OCI-LY3 (cell line): ENCODE data around the gene FBXO33.

Experiments
- H2AFZ ChIP-seq: fragments of 200-600, 300-600 bp; shearing (Covaris generic); 2 replicates; pipeline ENCODE4 v1.6.0; 2014; ENCODE audit warnings: antibody characterized with exemption, low read depth, low read length
- H3K27ac ChIP-seq: fragments of 200-600, 300-600 bp; sonication (generic); 2 replicates; pipeline ENCODE4 v1.5.1; 2014; ENCODE audit warnings: mild to moderate bottlenecking, low read length, moderate library complexity, mixed read lengths
- H3K27me3 ChIP-seq: fragments of 200-600, 300-600 bp; sonication (generic); 2 replicates; pipeline ENCODE4 v1.6.1; 2014; ENCODE audit warnings: low read depth, low read length, mixed read lengths
- H3K36me3 ChIP-seq: fragments of 200-600, 300-600 bp; sonication (generic); replicated peaks from 2 replicates; pipeline ENCODE3; 2014; ENCODE audit warnings: low read depth, low read length, mixed read lengths
- H3K4me1 ChIP-seq: fragments of 300-600, 200-600 bp; sonication (generic); 2 replicates; pipeline ENCODE4 v1.6.1; 2014; ENCODE audit warnings: low read length, mixed read lengths
- H3K4me2 ChIP-seq: fragments of 200-600, 300-600 bp; sonication (generic); 2 replicates; pipeline ENCODE4 v1.6.1; 2014; ENCODE audit warnings: low read length, mixed read lengths
- H3K4me3 ChIP-seq: fragments of 300-600, 200-600 bp; sonication (generic); 2 replicates; pipeline ENCODE4 v1.5.1; 2014; ENCODE audit warnings: antibody characterized with exemption, mild to moderate bottlenecking, low read length, moderate library complexity
- H3K79me2 ChIP-seq: fragments of 300-600, 200-600 bp; shearing (Covaris generic); 2 replicates; pipeline ENCODE4 v1.6.1; 2014; ENCODE audit warnings: mild to moderate bottlenecking, low read length, mixed read lengths
- H3K9ac ChIP-seq: fragments of 300-600, 200-600 bp; shearing (Covaris generic); 2 replicates; pipeline ENCODE4 v1.6.0; 2014; ENCODE audit warnings: mild to moderate bottlenecking, low read length, moderate library complexity
- H3K9me3 ChIP-seq: fragments of 200-600, 300-600 bp; shearing (Covaris generic); 2 replicates; pipeline ENCODE4 v1.6.1; 2014; ENCODE audit warnings: low read length, mixed read lengths; ENCODE audit not compliant: insufficient read depth
- H4K20me1 ChIP-seq: fragments of 200-600, 300-600 bp; sonication (generic); 2 replicates; pipeline ENCODE4 v1.6.1; 2016; ENCODE audit warnings: low read length, mixed read lengths; ENCODE audit not compliant: insufficient read depth
- CTCF ChIP-seq: fragments of 200-600, 300-600 bp; sonication (generic); IDR thresholded peaks from 2 replicates; pipeline ENCODE4 v1.5.1; 2014; ENCODE audit warnings: antibody characterized with exemption, low read length, low read depth
- EZH2phosphoT487 ChIP-seq: fragments of 200-600 bp; shearing (Covaris generic); IDR thresholded peaks from 2 replicates; pipeline ENCODE4 v1.6.1; 2018; ENCODE audit warnings: antibody characterized with exemption, mixed run types, low read depth

The FBXO33 gene

GRCh38 chr14:39434401-39434800 lies 2.2 kb upstream of the FBXO33 start:
- H3K4me3 ChIP-seq = no peak overlapping the region
- H3K4me2 ChIP-seq = no peak overlapping the region
- no peak overlapping the region for H2AFZ ChIP-seq
- peaks cover 14% of the 10 kb centered on the region for H3K4me1 ChIP-seq
- H3K27me3 ChIP-seq = no peaks in the 10 kb centered on the region
- no peak overlapping the region for H3K27ac ChIP-seq
- H3K9ac ChIP-seq = no peak overlapping the region
- peaks cover 16% of the 10 kb centered on the region for H4K20me1 ChIP-seq
- H3K9me3 ChIP-seq = no peaks in the 10 kb centered on the region
- H3K36me3 ChIP-seq = no peaks in the 10 kb centered on the region
- TF ChIP-seq CTCF (no peak), EZH2phosphoT487 (no peak)
- peaks cover 24% of the 10 kb centered on the region for H3K79me2 ChIP-seq

GRCh38 chr14:39433452-39433813 lies 1.2 kb upstream of the FBXO33 start:
- Histone ChIP-seq H3K4me2 (peak overlapping the region; percentile 96), H2AFZ (peak overlapping the region; percentile 70), H3K79me2 (peaks cover 27% of the 10 kb centered on the region), H3K9me3 (no peaks in the 10 kb centered on the region), H3K27me3 (no peaks in the 10 kb centered on the region), H3K4me3 (peak overlapping the region; percentile 95), H3K36me3 (no peaks in the 10 kb centered on the region), H3K4me1 (peaks cover 14% of the 10 kb centered on the region), H3K27ac (peak overlapping the region; percentile 90; the same call in 1 of the 2 replicates), H3K9ac (peak overlapping the region; percentile 75), H4K20me1 (peaks cover 17% of the 10 kb centered on the region)
- TF ChIP-seq EZH2phosphoT487 = no peak
- no peak for TF ChIP-seq CTCF

- Histone ChIP-seq H4K20me1 (peaks cover 17% of the 10 kb centered on the region), H3K36me3 (no peaks in the 10 kb centered on the region), H3K79me2 (peaks cover 30% of the 10 kb centered on the region), H3K4me2 (peak overlapping the region; percentile 96), H3K27ac (peak overlapping the region; percentile 90), H3K4me3 (peak overlapping the region; percentile 95), H2AFZ (peak overlapping the region; percentile 70), H3K4me1 (peaks cover 14% of the 10 kb centered on the region), H3K9ac (peak overlapping the region; percentile 75), H3K27me3 (no peaks in the 10 kb centered on the region), H3K9me3 (no peaks in the 10 kb centered on the region)
- TF ChIP-seq CTCF (peak; percentile 17; the same call in 1 of the 2 replicates), EZH2phosphoT487 (no peak)
Measured at GRCh38 chr14:39432619-39433451, 602 bp upstream of the FBXO33 start.

GRCh38 chr14:39431416-39432178 lies 636 bp downstream of the FBXO33 start:
- H3K4me3 ChIP-seq = peak overlapping the region; percentile 97
- peaks cover 30% of the 10 kb centered on the region for H3K79me2 ChIP-seq
- H3K36me3 ChIP-seq = no peaks in the 10 kb centered on the region
- H3K4me2 ChIP-seq = peak overlapping the region; percentile 97
- H3K27me3 ChIP-seq = no peaks in the 10 kb centered on the region
- no peaks in the 10 kb centered on the region for H3K9me3 ChIP-seq
- H4K20me1 ChIP-seq = peaks cover 17% of the 10 kb centered on the region
- TF ChIP-seq CTCF = no peak
- no peak for TF ChIP-seq EZH2phosphoT487
- H2AFZ ChIP-seq = peak overlapping the region; percentile 57; the same call in 1 of the 2 replicates
- peak overlapping the region; percentile 85 for H3K27ac ChIP-seq
- H3K9ac ChIP-seq = peak overlapping the region; percentile 78
- peaks cover 18% of the 10 kb centered on the region for H3K4me1 ChIP-seq
